ENCODE data around the gene TLE4.

TLE4 gene

DNA sequence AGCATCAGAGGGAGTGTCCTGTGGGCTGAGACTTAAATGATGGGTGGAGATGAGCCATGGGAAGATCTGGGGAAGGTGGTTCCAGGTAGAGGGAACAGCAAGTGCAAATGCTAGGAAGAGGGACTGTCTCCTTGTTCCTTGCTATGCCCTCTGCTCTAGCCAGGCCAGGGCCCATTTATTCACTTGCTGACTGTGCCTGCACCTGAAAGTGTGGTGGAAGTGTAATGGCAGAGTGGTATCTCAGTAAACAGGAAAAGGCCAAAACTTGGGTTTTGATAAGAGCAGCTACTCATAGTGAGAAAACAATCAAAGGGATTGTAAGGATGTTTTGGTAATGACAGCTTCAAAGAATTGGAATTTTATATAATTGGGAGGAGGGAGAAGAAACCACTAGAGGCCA is 32.4 kb downstream of the TLE4 start:
- TF ChIP-seq GATA2 (IDR thresholded peaks at IDR 0.05; ENCODE audit: low read depth, low read length): no peak
- TF ChIP-seq GATA3 (IDR thresholded peaks at IDR 0.05; ENCODE audit: low read depth, low read length): no peak

DNA sequence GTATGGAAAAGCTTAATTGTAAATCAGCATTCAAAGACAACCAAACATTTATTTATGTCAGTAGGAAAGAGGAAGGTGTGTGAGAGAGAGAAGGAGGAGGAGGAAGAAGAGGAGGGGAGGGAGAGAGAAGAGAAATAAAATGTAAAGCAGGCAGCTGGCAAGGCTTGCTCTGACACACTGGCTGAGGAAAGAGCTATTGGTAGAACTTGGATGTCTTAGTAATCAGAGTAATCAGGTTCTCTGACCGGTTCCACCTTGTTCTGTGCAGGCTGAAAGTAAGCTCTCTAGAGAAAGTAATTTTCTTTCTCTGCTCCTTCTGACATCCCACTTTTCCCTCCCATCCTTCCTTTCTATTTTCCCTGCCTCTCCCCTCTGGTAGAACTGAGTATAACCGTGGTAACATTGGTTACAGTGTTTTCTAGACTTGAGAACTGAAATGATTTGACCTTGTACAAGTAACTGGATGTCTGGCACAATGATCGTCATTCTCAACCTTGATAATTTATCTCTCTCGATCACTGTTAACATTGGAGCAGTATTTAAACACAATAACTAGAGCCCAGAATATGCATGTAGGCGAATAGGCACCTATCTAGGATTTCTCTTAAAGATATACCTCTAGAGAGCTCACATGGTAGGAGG is 33.3 kb downstream of the TLE4 start:
- TF ChIP-seq GATA2 (IDR thresholded peaks at IDR 0.05; ENCODE audit: low read depth, low read length) (no peak), GATA3 (IDR thresholded peaks at IDR 0.05; ENCODE audit: low read depth, low read length) (no peak)

- TF ChIP-seq GATA3 (IDR thresholded peaks at IDR 0.05; ENCODE audit: low read depth, low read length) (peak; percentile 93), GATA2 (IDR thresholded peaks at IDR 0.05; ENCODE audit: low read depth, low read length) (peak; percentile 94)
These were observed 37.8 kb downstream of the TLE4 start for GRCh38 chr9:79609468-79610018.

- TF ChIP-seq GATA3 (IDR thresholded peaks at IDR 0.05; ENCODE audit: low read depth, low read length) (0 out of 2 replicates have a peak, but pooled peaks have one; percentile 50), GATA2 (IDR thresholded peaks at IDR 0.05; ENCODE audit: low read depth, low read length) (no peak)
These were observed 38.4 kb downstream of the TLE4 start for GRCh38 chr9:79610019-79610631.

DNA sequence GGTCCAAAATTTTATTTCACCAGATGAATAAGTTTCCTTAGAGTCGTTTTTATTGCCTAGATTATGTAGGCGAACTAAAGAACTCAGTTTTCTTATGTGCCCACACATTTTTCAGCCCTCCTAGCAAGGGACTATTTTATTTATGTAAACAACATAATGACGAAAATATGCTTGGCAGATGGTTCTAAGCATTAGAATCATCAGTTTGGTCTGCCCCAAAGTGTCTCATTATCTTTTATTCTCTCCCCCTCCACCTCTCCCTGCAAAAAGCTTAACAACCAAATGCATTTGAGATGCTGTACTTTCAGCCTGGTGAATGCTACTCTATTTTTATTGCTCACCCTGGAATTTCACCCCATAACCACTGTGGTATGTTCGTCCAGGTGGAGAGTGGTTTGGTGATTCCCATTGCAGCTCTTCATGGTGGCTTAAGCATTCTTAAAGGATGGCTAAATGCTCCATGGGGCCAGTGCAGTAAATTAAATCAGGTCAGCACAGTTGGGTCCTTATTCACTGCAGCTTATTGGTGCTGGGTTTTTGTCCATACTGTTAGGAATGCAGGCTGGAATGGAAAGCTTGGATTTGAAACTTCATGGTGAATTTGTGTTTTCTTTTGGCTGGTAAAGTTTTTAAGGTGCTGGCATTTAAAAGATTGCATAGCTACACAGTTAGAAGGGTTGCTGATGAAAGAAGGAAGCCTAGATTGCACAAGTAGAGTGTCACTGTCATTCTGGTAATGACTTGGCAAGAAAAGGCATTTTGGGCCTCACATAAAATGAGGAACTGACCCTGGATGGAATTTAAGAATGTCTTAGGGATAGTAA is 39.2 kb downstream of the TLE4 start:
- TF ChIP-seq GATA3 (IDR thresholded peaks at IDR 0.05; ENCODE audit: low read depth, low read length) (no peak), GATA2 (IDR thresholded peaks at IDR 0.05; ENCODE audit: low read depth, low read length) (no peak)

DNA sequence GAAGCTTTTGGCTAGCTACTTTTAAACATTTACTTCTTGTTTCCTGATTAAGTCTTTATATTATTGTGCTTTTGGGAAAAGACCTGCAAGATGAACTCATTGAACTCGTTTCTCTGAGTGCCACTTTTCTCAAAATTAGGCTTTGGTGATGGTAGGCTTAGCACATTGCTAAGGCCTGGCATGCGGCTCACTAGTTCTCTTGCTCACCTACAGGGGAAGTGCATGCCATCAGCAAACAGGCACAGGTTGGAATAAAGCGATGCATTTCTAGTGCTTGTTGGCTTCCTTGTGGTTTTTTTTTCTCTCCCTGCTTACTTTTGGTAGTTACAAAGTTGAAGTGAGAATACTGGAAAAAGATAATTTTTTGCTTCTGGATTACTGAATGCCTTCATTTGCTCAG is 41.4 kb downstream of the TLE4 start:
- TF ChIP-seq GATA3 (IDR thresholded peaks at IDR 0.05; ENCODE audit: low read depth, low read length) (no peak), GATA2 (IDR thresholded peaks at IDR 0.05; ENCODE audit: low read depth, low read length) (no peak)

- TF ChIP-seq GATA2 (IDR thresholded peaks at IDR 0.05; ENCODE audit: low read depth, low read length): peak; percentile 44; the same call in 1 of the 2 replicates
- TF ChIP-seq GATA3 (IDR thresholded peaks at IDR 0.05; ENCODE audit: low read depth, low read length): no peak
These were observed 43.3 kb downstream of the TLE4 start for GRCh38 chr9:79615038-79615437.

- TF ChIP-seq GATA3 (IDR thresholded peaks at IDR 0.05; ENCODE audit: low read depth, low read length): no peak
- TF ChIP-seq GATA2 (IDR thresholded peaks at IDR 0.05; ENCODE audit: low read depth, low read length): no peak
These were observed 44.2 kb downstream of the TLE4 start for GRCh38 chr9:79616013-79616412.

DNA sequence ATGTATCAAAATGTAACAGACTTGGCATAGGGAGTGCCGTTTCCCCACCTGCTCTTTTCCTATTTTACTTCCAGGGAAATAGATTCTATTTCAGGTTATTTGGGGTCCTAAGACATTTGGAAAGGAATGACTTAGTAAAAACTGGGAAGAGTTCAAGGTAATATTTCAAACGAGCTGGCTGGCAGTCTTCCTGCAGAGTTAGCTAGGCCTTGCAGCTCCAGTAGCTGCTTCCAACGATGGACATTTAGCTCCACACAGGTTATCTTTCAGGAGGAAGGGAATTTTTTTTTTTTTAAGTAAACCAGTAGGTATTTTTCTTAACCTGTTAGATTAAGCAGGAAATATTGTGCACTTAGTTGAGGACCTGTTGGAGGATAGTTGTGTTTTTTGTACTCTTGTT is 45.2 kb downstream of the TLE4 start:
- TF ChIP-seq GATA2 (IDR thresholded peaks at IDR 0.05; ENCODE audit: low read depth, low read length) (no peak), GATA3 (IDR thresholded peaks at IDR 0.05; ENCODE audit: low read depth, low read length) (no peak)

DNA sequence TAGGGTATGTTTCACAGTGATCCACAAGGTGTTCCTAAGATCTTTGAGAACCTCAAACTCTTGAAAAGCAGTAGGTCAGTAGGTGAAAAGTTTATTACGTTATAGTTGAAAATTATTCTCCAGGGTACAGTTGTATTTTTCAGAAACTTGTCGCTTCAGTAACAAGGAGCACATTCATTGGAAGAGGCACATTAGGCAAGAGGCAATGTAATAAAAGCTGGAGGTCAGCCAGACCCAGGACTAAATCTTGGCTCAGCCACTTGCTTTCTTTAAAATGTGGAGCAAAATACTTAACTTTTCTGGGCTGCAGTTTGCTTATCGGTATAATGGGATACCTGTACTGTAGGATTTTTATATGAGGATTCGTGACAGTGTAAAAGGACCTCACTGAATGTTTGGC is 45.6 kb downstream of the TLE4 start:
- TF ChIP-seq GATA3 (IDR thresholded peaks at IDR 0.05; ENCODE audit: low read depth, low read length): no peak
- no peak for TF ChIP-seq GATA2 (IDR thresholded peaks at IDR 0.05; ENCODE audit: low read depth, low read length)

DNA sequence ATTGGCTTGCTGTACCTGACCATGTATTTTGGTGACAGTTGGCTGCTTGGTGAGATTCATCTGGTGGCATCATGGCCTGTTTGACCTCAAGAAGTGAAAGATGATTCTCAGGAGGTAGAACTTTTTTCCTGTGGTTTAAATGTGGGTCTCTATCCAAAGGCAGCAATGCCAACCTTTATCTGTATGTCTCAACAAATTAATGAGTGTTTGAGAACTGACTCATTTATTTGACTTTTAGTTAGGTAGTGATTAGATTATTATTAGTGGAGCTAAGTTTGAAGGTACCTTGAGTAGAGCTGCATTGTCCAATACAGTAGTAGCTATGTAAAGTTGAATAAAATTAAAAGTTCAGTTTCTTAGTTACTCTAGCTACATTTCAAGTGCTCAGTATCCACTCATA is 48.2 kb downstream of the TLE4 start:
- TF ChIP-seq GATA3 (IDR thresholded peaks at IDR 0.05; ENCODE audit: low read depth, low read length) (no peak), GATA2 (IDR thresholded peaks at IDR 0.05; ENCODE audit: low read depth, low read length) (no peak)

DNA sequence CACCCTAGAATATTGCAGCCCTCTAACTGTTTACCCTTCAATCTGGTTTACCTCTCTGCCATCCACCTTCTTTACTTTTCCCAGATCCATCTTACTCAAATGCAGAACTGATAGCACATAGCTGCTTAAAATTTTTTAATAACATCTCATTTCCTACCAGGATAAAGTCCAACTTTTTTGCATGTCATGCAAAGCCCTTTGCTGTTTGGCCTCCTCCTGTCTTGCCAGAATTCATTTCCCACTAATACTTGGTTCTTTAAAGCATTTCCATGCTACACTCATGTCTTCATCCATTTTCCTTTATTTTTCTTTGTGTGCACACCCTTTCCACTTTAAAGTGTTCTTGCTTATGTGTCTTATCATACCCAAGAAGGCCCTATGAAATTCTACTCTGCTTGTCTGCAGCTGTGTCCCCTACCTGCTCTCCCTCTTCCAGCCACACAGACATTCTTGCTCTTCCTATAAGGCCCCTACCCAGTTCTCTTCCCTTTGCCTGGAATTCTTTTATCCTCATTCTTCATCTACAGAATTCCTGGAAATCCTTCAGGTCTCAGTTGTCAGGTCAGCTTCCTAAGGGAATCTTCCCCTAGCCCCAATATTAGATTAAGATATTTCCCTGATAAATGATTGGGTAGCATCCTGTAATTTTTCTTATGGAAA is 50.3 kb downstream of the TLE4 start:
- TF ChIP-seq GATA3 (IDR thresholded peaks at IDR 0.05; ENCODE audit: low read depth, low read length) (no peak), GATA2 (IDR thresholded peaks at IDR 0.05; ENCODE audit: low read depth, low read length) (no peak)

DNA sequence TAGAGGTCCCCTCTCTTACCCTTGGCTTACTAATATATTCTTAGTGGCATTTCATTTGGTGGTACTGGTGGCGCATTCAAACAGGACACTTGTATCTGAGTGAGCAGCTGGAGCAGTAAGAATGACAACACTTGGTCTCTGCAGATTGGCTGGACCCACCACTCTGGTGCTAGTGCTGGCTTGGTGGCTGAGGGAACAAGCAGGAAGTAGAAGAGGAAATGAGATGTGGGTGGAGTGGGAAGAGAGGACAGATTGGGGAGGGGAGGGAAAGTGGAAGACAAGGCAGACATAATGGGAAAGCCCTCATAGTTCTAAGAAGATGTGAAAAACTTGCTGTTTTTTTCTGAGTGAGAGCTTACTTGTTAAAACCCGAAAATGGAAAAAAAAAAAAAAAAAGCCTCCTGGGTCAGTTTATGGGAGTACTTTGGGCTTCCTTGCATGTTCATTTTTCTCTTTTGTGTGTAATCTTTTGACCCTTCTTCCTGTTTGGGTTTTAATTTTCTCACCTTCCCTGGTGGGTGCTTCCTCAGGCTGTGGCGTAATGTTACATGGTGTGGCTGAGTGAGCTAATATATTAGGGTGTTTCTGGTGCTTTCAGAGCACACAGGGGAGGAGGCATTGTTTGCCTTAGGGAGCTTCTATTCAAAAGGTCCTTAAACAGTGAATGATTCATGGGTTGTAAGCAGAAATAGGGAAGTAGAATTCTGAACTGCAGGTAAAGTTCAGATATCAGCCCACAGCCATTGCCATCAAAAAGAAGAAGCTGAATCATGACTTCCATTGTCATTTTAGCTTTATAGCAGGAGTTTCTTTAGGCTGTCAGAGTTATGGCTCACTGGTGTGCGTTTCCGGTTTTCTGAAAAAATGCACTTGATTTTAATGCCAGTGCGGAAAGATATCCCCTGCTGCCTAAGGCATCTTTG is 52.3 kb downstream of the TLE4 start:
- TF ChIP-seq GATA2 (IDR thresholded peaks at IDR 0.05; ENCODE audit: low read depth, low read length) (no peak), GATA3 (IDR thresholded peaks at IDR 0.05; ENCODE audit: low read depth, low read length) (no peak)

Measured in SH-SY5Y (cell line).